CD14-positive monocyte (primary cell): ENCODE measurements around the gene RYR2. TPM values are rescaled to one million over a fixed set of nuclear protein-coding genes. Genes with fewer than 3 reads are reported as not detected.

Source experiments
- DNase-seq, 3 donors: peaks; one replicate each; pipeline ENCODE4 v3.0.0-alpha.2; 2011 to 2022
- H2AFZ ChIP-seq: 2 replicates; pipeline ENCODE4 v1.6.0; 2012; ENCODE audit warnings: mild to moderate bottlenecking, low read depth, low read length, inconsistent platforms; ENCODE audit not compliant: insufficient read depth, poor library complexity, severe bottlenecking
- H3K27ac ChIP-seq, 2 donors: 1 replicate in 1 of 2; 2 replicates in 1 of 2; pipeline ENCODE4 v1.5.1; 2012 to 2013; ENCODE audit warnings: low read length in 2 of 2, control low read depth in 1 of 2, inconsistent platforms in 1 of 2, low read depth in 1 of 2, mild to moderate bottlenecking in 1 of 2
- H3K27me3 ChIP-seq, 2 donors: one replicate each; pipeline versions ENCODE4 v1.6.0 to v1.6.1; 2011 to 2013; ENCODE audit warnings: low read length in 2 of 2; ENCODE audit not compliant: control insufficient read depth in 2 of 2, insufficient read depth in 2 of 2
- H3K36me3 ChIP-seq, 2 donors: replicated peaks in 1 of 2; 1 replicate in 1 of 2; 2 replicates in 1 of 2; pipeline versions ENCODE4 v1.5.1 to v1.6.1; 2012 to 2013; ENCODE audit warnings: low read length in 2 of 2, control low read depth in 1 of 2, inconsistent platforms in 1 of 2, mild to moderate bottlenecking in 1 of 2; ENCODE audit not compliant: insufficient read depth in 2 of 2, control insufficient read depth in 1 of 2
- H3K4me1 ChIP-seq, 2 donors: 1 replicate in 1 of 2; 2 replicates in 1 of 2; pipeline versions ENCODE4 v1.5.1 to v1.6.1; 2012 to 2013; ENCODE audit warnings: low read length in 2 of 2, control low read depth in 1 of 2, inconsistent platforms in 1 of 2, mild to moderate bottlenecking in 1 of 2, moderate library complexity in 1 of 2; ENCODE audit not compliant: insufficient read depth in 2 of 2, control insufficient read depth in 1 of 2
- H3K4me2 ChIP-seq: replicated peaks from 2 replicates; pipeline ENCODE3; 2012; ENCODE audit warnings: low read length, moderate library complexity, mild to moderate bottlenecking; ENCODE audit not compliant: poor library complexity, severe bottlenecking; ENCODE audit errors: extremely low read depth
- H3K4me3 ChIP-seq, 3 experiments: fragments of 200-600 bp in 1 of 3; sonication (generic) in 1 of 3; replicated peaks in 1 of 3; 1 replicate in 2 of 3; 2 replicates in 1 of 3; pipeline ENCODE4 v1.5.1; 2011 to 2013; ENCODE audit warnings: low read length in 3 of 3, mild to moderate bottlenecking in 3 of 3, control low read depth in 2 of 3, low read depth in 2 of 3, inconsistent platforms in 1 of 3, moderate library complexity in 1 of 3
- H3K79me2 ChIP-seq: 2 replicates; pipeline ENCODE4 v1.6.0; 2012; ENCODE audit warnings: mild to moderate bottlenecking, control low read depth, inconsistent platforms, low read length, moderate library complexity; ENCODE audit not compliant: insufficient read depth
- H3K9ac ChIP-seq: 2 replicates; pipeline ENCODE4 v1.6.0; 2017; ENCODE audit warnings: low read length, mild to moderate bottlenecking; ENCODE audit not compliant: insufficient read depth, poor library complexity, severe bottlenecking
- H3K9me3 ChIP-seq, 2 donors: replicated peaks in 1 of 2; 1 replicate in 1 of 2; 2 replicates in 1 of 2; pipeline versions ENCODE4 v1.5.1 to v1.6.1; 2012 to 2013; ENCODE audit warnings: low read length in 2 of 2, control low read depth in 1 of 2; ENCODE audit not compliant: control insufficient read depth in 1 of 2, insufficient read depth in 1 of 2
- H4K20me1 ChIP-seq: 2 replicates; pipeline ENCODE4 v1.6.0; 2012; ENCODE audit warnings: mild to moderate bottlenecking, low read length, control low read depth, moderate library complexity; ENCODE audit not compliant: insufficient read depth
- H3K27ac Mint-ChIP-seq, 7 donors: one replicate each; pipeline ENCODE4 v1.8.0; 2020; ENCODE audit warnings: mild to moderate bottlenecking in 7 of 7, mixed read lengths in 7 of 7, moderate library complexity in 6 of 7, inconsistent platforms in 2 of 7
- H3K27me3 Mint-ChIP-seq, 3 donors: one replicate each; pipeline ENCODE4 v1.8.0; 2021 to 2022; ENCODE audit warnings: low read depth in 3 of 3, mild to moderate bottlenecking in 3 of 3, mixed read lengths in 3 of 3, moderate library complexity in 3 of 3, inconsistent platforms in 1 of 3
- H3K36me3 Mint-ChIP-seq, 2 donors: one replicate each; pipeline ENCODE4 v1.8.0; 2020; ENCODE audit warnings: mixed read lengths in 2 of 2, inconsistent platforms in 1 of 2, mild to moderate bottlenecking in 1 of 2
- H3K4me1 Mint-ChIP-seq: one replicate; pipeline ENCODE4 v1.8.0; 2020; ENCODE audit warnings: mild to moderate bottlenecking, mixed read lengths
- H3K4me3 Mint-ChIP-seq, 2 donors: one replicate each; pipeline ENCODE4 v1.8.0; 2020; ENCODE audit warnings: mild to moderate bottlenecking in 2 of 2, mixed read lengths in 2 of 2, moderate library complexity in 1 of 2
- H3K9me3 Mint-ChIP-seq, 7 donors: one replicate each; pipeline ENCODE4 v1.8.0; 2020 to 2022; ENCODE audit warnings: mixed read lengths in 7 of 7, mild to moderate bottlenecking in 6 of 7, moderate library complexity in 6 of 7, inconsistent platforms in 2 of 7
- WGBS: methylation state at CpG from one replicate; pipeline ENCODE4 v1.1.5; 2013; ENCODE audit warnings: missing lambda C conversion rate; ENCODE audit not compliant: insufficient coverage; 5-methylcytosine and 5-hydroxymethylcytosine counted together
- intact Hi-C, 2 donors: fragments of 100-400 bp; cut with micrococcal nuclease; formaldehyde crosslinking; loops; one replicate each; pipeline versions ENCODE4 v1.15.0 to v1.15.1; 2023
- polyA plus RNA-seq, 3 donors: library from polyadenylated mRNA; depleted of rRNA in 1 of 3; unstranded in 2 of 3; stranded (reverse) in 1 of 3; fragments of 300-500 nt in 2 of 3; fragments of >200 nt in 1 of 3; fragmentation: Illumina TruSeq in 2 of 3; gene quantifications; 1 replicate in 2 of 3; 2 replicates in 1 of 3; pipeline ENCODE4 v1.2.3, GENCODE V29; 2012 to 2021
- TF ChIP-seq, protein P1 (sequence below): fragments of 200-600 bp; IDR thresholded peaks from one replicate; pipeline ENCODE4 v1.8.0; 2022; ENCODE audit warnings: antibody characterized with exemption, mild to moderate bottlenecking

Gene RYR2
- polyA plus RNA-seq, 3 donors, result not detected

DNA sequence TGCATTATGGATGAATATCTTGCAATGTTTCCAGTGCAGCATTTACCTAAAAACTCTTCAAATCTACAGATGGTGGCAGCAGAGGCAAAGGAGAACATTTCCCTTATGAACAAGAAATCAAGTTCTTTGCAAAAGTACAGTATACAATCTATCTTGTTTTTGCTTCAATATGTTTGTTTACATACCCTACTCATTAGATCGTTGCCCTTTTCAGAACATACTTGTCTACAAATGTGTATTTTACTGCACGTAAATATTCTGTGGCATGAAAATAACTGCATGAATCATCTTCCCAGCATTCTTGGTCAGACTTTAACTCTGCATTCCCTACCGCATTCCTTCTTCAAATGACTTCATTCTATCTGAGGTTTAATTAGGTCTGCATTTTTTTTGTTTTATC is 636.0 kb downstream of the RYR2 start:
- no peaks in the 10 kb centered on the region for H3K4me1 ChIP-seq
- no peak overlapping the region for H3K4me2 ChIP-seq
- WGBS, result no CpG with 5 or more reads among the region's 3 CpGs
- H3K79me2 ChIP-seq, result no peaks in the 10 kb centered on the region
- H2AFZ ChIP-seq, result no peak overlapping the region
- H3K27ac Mint-ChIP-seq, result no peak overlapping the region
- no peak overlapping the region for H3K4me3 Mint-ChIP-seq
- no peak overlapping the region for H3K4me3 ChIP-seq
- no peaks in the 10 kb centered on the region for H3K4me1 Mint-ChIP-seq
- no peaks in the 10 kb centered on the region for H3K36me3 ChIP-seq
- H4K20me1 ChIP-seq, result no peaks in the 10 kb centered on the region
- no peak overlapping the region for H3K9ac ChIP-seq
- intact Hi-C loops, result no loop called here
- H3K27me3 ChIP-seq, result no peaks in the 10 kb centered on the region
- no peaks in the 10 kb centered on the region for H3K9me3 ChIP-seq
- peaks cover 0 to 1% (median 0%) of the 10 kb centered on the region in 3 donors for H3K27me3 Mint-ChIP-seq
- peaks cover 0 to 3% (median 0%) of the 10 kb centered on the region in 7 donors for H3K9me3 Mint-ChIP-seq
- TF ChIP-seq, protein P1, sequence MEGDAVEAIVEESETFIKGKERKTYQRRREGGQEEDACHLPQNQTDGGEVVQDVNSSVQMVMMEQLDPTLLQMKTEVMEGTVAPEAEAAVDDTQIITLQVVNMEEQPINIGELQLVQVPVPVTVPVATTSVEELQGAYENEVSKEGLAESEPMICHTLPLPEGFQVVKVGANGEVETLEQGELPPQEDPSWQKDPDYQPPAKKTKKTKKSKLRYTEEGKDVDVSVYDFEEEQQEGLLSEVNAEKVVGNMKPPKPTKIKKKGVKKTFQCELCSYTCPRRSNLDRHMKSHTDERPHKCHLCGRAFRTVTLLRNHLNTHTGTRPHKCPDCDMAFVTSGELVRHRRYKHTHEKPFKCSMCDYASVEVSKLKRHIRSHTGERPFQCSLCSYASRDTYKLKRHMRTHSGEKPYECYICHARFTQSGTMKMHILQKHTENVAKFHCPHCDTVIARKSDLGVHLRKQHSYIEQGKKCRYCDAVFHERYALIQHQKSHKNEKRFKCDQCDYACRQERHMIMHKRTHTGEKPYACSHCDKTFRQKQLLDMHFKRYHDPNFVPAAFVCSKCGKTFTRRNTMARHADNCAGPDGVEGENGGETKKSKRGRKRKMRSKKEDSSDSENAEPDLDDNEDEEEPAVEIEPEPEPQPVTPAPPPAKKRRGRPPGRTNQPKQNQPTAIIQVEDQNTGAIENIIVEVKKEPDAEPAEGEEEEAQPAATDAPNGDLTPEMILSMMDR, result no peak
- no peak overlapping the region for H3K27ac ChIP-seq
- no peaks in the 10 kb centered on the region for H3K36me3 Mint-ChIP-seq
- DNase-seq, result no peak

DNA sequence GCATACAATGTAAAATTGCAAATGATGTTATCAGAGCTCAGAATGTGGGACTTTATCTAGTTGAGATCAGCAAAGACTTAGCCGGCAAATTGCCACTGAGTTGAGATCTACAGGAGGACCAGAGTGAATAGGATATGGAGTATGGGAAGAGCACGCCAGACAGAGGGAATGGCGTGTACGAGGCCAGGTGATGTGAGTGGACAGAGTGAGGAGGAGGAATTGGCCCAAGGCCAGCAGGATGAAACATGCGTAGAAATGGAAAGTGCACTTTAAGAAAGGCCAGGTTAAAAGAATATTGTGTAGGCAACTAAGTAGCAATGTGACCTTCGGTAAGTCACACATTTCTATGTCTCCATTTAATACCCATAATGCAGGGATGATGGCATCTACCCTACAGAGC is 637.7 kb downstream of the RYR2 start:
- Histone ChIP-seq H3K4me1 (no peaks in the 10 kb centered on the region), H2AFZ (no peak overlapping the region), H4K20me1 (no peaks in the 10 kb centered on the region), H3K36me3 (no peaks in the 10 kb centered on the region), H3K9me3 (no peaks in the 10 kb centered on the region), H3K9ac (no peak overlapping the region), H3K27ac (no peak overlapping the region), H3K4me2 (no peak overlapping the region), H3K79me2 (no peaks in the 10 kb centered on the region), H3K27me3 (no peaks in the 10 kb centered on the region), H3K4me3 (no peak overlapping the region)
- TF ChIP-seq, protein P1, result no peak
- DNase-seq, result no peak
- WGBS, result 90% methylated on average over 4 of the region's 6 CpGs
- H3K27ac Mint-ChIP-seq, result no peak overlapping the region
- H3K27me3 Mint-ChIP-seq, result peaks cover 0 to 1% (median 0%) of the 10 kb centered on the region in 3 donors
- intact Hi-C loops, result no loop called here
- no peaks in the 10 kb centered on the region for H3K36me3 Mint-ChIP-seq
- no peaks in the 10 kb centered on the region for H3K4me1 Mint-ChIP-seq
- H3K9me3 Mint-ChIP-seq, result peaks cover 0 to 3% (median 0%) of the 10 kb centered on the region in 7 donors
- no peak overlapping the region for H3K4me3 Mint-ChIP-seq
